DND-41 (cell line): ENCODE results near the gene SPRR1B.

Source experiments
- ATAC-seq: fragments of 200-7000 bp; cut with Tn5 transposase; 3 replicates; pipeline ENCODE4 v1.9.1; 2021; ENCODE audit warnings: low read depth; ENCODE audit not compliant: insufficient read depth
- DNase-seq: peaks from one replicate; pipeline ENCODE4 v3.0.0-alpha.2; 2020
- H2AFZ ChIP-seq: 2 replicates; pipeline ENCODE4 v1.6.0; 2012; ENCODE audit warnings: low read depth, low read length
- H3K27ac ChIP-seq: 2 replicates; pipeline ENCODE4 v1.5.1; 2012; ENCODE audit warnings: low read length, inconsistent platforms
- H3K27me3 ChIP-seq: fragments of 200-600 bp; sonication (generic); 2 replicates; pipeline ENCODE4 v1.6.0; 2012; ENCODE audit warnings: low read length, mild to moderate bottlenecking, inconsistent platforms; ENCODE audit not compliant: insufficient read depth, poor library complexity
- H3K36me3 ChIP-seq: 2 replicates; pipeline ENCODE4 v1.5.1; 2012; ENCODE audit warnings: low read length, inconsistent platforms; ENCODE audit not compliant: insufficient read depth
- H3K4me1 ChIP-seq: 2 replicates; pipeline ENCODE4 v1.5.1; 2012; ENCODE audit warnings: mild to moderate bottlenecking, low read length; ENCODE audit not compliant: insufficient read depth
- H3K4me2 ChIP-seq: 2 replicates; pipeline ENCODE4 v1.6.0; 2012; ENCODE audit warnings: mild to moderate bottlenecking, moderate library complexity, low read length, inconsistent platforms; ENCODE audit not compliant: insufficient read depth
- H3K4me3 ChIP-seq, 2 experiments: fragments of 200-600 bp in 1 of 2; shearing (Covaris generic) in 1 of 2; 2 replicates each; pipeline ENCODE4 v1.5.1; 2012 to 2016; ENCODE audit warnings: inconsistent platforms in 2 of 2, low read length in 2 of 2, mild to moderate bottlenecking in 2 of 2, low read depth in 1 of 2, moderate library complexity in 1 of 2
- H3K79me2 ChIP-seq: 2 replicates; pipeline ENCODE4 v1.6.0; 2012; ENCODE audit warnings: low read length, inconsistent platforms; ENCODE audit not compliant: insufficient read depth
- H3K9ac ChIP-seq: 2 replicates; pipeline ENCODE4 v1.6.0; 2012; ENCODE audit warnings: low read depth, mild to moderate bottlenecking, inconsistent platforms, low read length, moderate library complexity
- H3K9me3 ChIP-seq: 2 replicates; pipeline ENCODE4 v1.5.1; 2012; ENCODE audit warnings: low read length, moderate library complexity, mild to moderate bottlenecking, inconsistent platforms; ENCODE audit not compliant: insufficient read depth, severe bottlenecking
- H4K20me1 ChIP-seq: 2 replicates; pipeline ENCODE4 v1.6.0; 2012; ENCODE audit warnings: low read length; ENCODE audit not compliant: insufficient read depth
- CTCF ChIP-seq: IDR thresholded peaks from 2 replicates; pipeline ENCODE4 v1.5.1; 2012; ENCODE audit warnings: borderline replicate concordance, low read length, moderate library complexity, mild to moderate bottlenecking; ENCODE audit not compliant: poor library complexity, severe bottlenecking; ENCODE audit errors: extremely low read depth
- EZH2 ChIP-seq: IDR thresholded peaks from 3 replicates; pipeline ENCODE4 v1.6.1; 2012; ENCODE audit warnings: borderline replicate concordance, low read depth, mild to moderate bottlenecking, moderate library complexity, low read length, inconsistent platforms; ENCODE audit not compliant: severe bottlenecking

The SPRR1B gene

GRCh38 chr1:153058154-153058553, 27.2 kb downstream of the SPRR1B start:
- Histone ChIP-seq H3K9me3 (no peaks in the 10 kb centered on the region), H3K4me1 (no peaks in the 10 kb centered on the region), H3K79me2 (no peaks in the 10 kb centered on the region), H3K4me3 (no peak overlapping the region), H3K27me3 (peaks cover 17% of the 10 kb centered on the region), H3K36me3 (no peaks in the 10 kb centered on the region), H3K27ac (no peak overlapping the region), H3K9ac (no peak overlapping the region), H2AFZ (no peak overlapping the region), H4K20me1 (no peaks in the 10 kb centered on the region), H3K4me2 (no peak overlapping the region)
- ATAC-seq (no peak), DNase-seq (no peak)
- TF ChIP-seq EZH2, result no peak

GRCh38 chr1:153058826-153059784, 28.1 kb downstream of the SPRR1B start:
- Histone ChIP-seq H3K4me3 (no peak overlapping the region), H3K27me3 (peaks cover 17% of the 10 kb centered on the region), H4K20me1 (no peaks in the 10 kb centered on the region), H2AFZ (no peak overlapping the region), H3K27ac (no peak overlapping the region), H3K36me3 (no peaks in the 10 kb centered on the region), H3K4me2 (no peak overlapping the region), H3K9me3 (no peaks in the 10 kb centered on the region), H3K9ac (no peak overlapping the region), H3K79me2 (no peaks in the 10 kb centered on the region), H3K4me1 (no peaks in the 10 kb centered on the region)
- ATAC-seq, result no peak
- TF ChIP-seq EZH2 (no peak), CTCF (no peak)
- DNase-seq, result no peak

- Histone ChIP-seq H3K4me3 (no peak overlapping the region), H3K27me3 (peaks cover 12% of the 10 kb centered on the region)
- ATAC-seq, result no peak
These were observed 39.2 kb downstream of the SPRR1B start for GRCh38 chr1:153070243-153070642.

More at GRCh38 chr1:153070243-153070642, 39.2 kb downstream of the SPRR1B start:
- no peak overlapping the region for H3K9ac ChIP-seq
- H3K27ac ChIP-seq, result no peak overlapping the region
- no peaks in the 10 kb centered on the region for H3K79me2 ChIP-seq
- H3K36me3 ChIP-seq, result no peaks in the 10 kb centered on the region
- no peaks in the 10 kb centered on the region for H4K20me1 ChIP-seq
- TF ChIP-seq CTCF (no peak), EZH2 (no peak)
- no peak overlapping the region for H3K4me2 ChIP-seq
- no peaks in the 10 kb centered on the region for H3K4me1 ChIP-seq
- H2AFZ ChIP-seq, result no peak overlapping the region
- DNase-seq, result no peak
- H3K9me3 ChIP-seq, result no peaks in the 10 kb centered on the region
